MCF 10A (cell line): Measurements from ENCODE around the gene RPL14. TPM values are rescaled to one million over a fixed set of nuclear protein-coding genes. Genes with fewer than 3 reads are reported as not detected.

ENCODE experiments used
- BruUV-seq: library from RNA; stranded (reverse); fragments of 400-500 nt; replicated peaks from 2 replicates; lab custom pipeline; 2021; lab: Mats Ljungman, UMichigan
- CTCF ChIA-PET: fragments of 300-600 bp; sonication (Branson Sonifier 250); formaldehyde crosslinking; extraction: SDS; loops from one replicate; lab custom pipeline; 2021; ENCODE audit warnings: antibody characterized with exemption, inconsistent platforms; lab: Yijun Ruan, JAX
- POLR2A ChIA-PET: fragments of 300-600, 350-650 bp; sonication (Branson Sonifier 250); formaldehyde crosslinking; extraction: SDS; loops from one replicate; lab custom pipeline; 2020; ENCODE audit warnings: antibody characterized with exemption, inconsistent platforms; lab: Yijun Ruan, JAX
- DNase-seq: peaks from one replicate; pipeline ENCODE4 v3.0.0-alpha.2; 2018; ENCODE audit not compliant: unreplicated experiment
- H3K27ac Mint-ChIP-seq: one replicate; pipeline ENCODE4 v1.8.0; 2022; ENCODE audit warnings: mild to moderate bottlenecking, low read depth, mixed read lengths; ENCODE audit not compliant: unreplicated experiment
- H3K27me3 Mint-ChIP-seq: one replicate; pipeline ENCODE4 v1.8.0; 2022; ENCODE audit warnings: mixed read lengths; ENCODE audit not compliant: insufficient read depth, unreplicated experiment
- H3K36me3 Mint-ChIP-seq: one replicate; pipeline ENCODE4 v1.8.0; 2022; ENCODE audit warnings: mild to moderate bottlenecking, moderate library complexity, mixed read lengths; ENCODE audit not compliant: insufficient read depth, unreplicated experiment
- H3K4me1 Mint-ChIP-seq: one replicate; pipeline ENCODE4 v1.8.0; 2022; ENCODE audit warnings: mixed read lengths; ENCODE audit not compliant: insufficient read depth, unreplicated experiment
- H3K4me3 Mint-ChIP-seq: one replicate; pipeline ENCODE4 v1.8.0; 2022; ENCODE audit warnings: mild to moderate bottlenecking, moderate library complexity, mixed read lengths; ENCODE audit not compliant: unreplicated experiment
- H3K9me3 Mint-ChIP-seq: one replicate; pipeline ENCODE4 v1.8.0; 2022; ENCODE audit warnings: mixed read lengths; ENCODE audit not compliant: unreplicated experiment
- intact Hi-C: fragments of 100-400 bp; cut with micrococcal nuclease; formaldehyde crosslinking; loops from 2 replicates; pipeline ENCODE4 v1.14.1; 2022
- total RNA-seq: library from RNA; stranded (reverse); gene quantifications from 2 replicates; pipeline ENCODE4 v1.2.3, GENCODE V29; 2022
- TF ChIP-seq, protein P1 (sequence below): fragments of 200-600 bp; IDR thresholded peaks from one replicate; pipeline ENCODE4 v1.8.0; 2022; ENCODE audit warnings: antibody characterized with exemption, mild to moderate bottlenecking; ENCODE audit not compliant: unreplicated experiment

The RPL14 gene
- total RNA-seq, 1 experiment from 2014 or later: 3,024 TPM

DNA sequence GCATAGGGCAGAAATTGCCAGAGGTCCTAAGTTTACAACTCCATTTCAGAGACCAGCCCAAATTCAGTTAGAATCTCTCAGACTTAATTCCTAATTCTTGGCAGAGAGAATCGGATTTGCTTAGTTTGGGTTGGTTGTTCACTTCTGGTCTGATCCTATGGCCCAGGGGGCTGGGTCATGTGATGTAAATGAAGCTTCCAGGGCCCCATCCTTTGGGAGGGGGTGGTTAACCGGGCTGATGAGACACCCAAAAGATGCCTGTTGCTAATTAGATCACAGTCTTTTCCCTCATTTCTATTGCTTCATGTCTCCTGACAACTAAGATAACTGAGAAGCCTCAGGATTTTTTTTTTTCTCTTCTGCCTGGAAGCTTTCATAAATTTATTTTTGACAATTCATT lies 37.6 kb downstream of the RPL14 start:
- ChIA-PET POLR2A (interaction anchor here (0.9 to 1.0 kb wide), 2 partner anchors 17 to 37 kb away, joined by 3 to 4 read pairs; partner anchors contain the start of genes RPL14 and ZNF619), CTCF (interaction anchor here (0.7 to 1.0 kb wide), 2 partner anchors 11 to 265 kb away, joined by 3 read pairs; partner anchors contain the start of gene ZNF620)
- Mint-ChIP-seq H3K9me3 (no peaks in the 10 kb centered on the region), H3K36me3 (no peaks in the 10 kb centered on the region), H3K4me1 (no peaks in the 10 kb centered on the region), H3K4me3 (no peak overlapping the region), H3K27ac (no peak overlapping the region), H3K27me3 (no peaks in the 10 kb centered on the region)
- BruUV-seq: no TSS peak
- no peak for DNase-seq
- TF ChIP-seq, protein P1, sequence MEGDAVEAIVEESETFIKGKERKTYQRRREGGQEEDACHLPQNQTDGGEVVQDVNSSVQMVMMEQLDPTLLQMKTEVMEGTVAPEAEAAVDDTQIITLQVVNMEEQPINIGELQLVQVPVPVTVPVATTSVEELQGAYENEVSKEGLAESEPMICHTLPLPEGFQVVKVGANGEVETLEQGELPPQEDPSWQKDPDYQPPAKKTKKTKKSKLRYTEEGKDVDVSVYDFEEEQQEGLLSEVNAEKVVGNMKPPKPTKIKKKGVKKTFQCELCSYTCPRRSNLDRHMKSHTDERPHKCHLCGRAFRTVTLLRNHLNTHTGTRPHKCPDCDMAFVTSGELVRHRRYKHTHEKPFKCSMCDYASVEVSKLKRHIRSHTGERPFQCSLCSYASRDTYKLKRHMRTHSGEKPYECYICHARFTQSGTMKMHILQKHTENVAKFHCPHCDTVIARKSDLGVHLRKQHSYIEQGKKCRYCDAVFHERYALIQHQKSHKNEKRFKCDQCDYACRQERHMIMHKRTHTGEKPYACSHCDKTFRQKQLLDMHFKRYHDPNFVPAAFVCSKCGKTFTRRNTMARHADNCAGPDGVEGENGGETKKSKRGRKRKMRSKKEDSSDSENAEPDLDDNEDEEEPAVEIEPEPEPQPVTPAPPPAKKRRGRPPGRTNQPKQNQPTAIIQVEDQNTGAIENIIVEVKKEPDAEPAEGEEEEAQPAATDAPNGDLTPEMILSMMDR: no peak
- intact Hi-C loops: no loop called here

DNA sequence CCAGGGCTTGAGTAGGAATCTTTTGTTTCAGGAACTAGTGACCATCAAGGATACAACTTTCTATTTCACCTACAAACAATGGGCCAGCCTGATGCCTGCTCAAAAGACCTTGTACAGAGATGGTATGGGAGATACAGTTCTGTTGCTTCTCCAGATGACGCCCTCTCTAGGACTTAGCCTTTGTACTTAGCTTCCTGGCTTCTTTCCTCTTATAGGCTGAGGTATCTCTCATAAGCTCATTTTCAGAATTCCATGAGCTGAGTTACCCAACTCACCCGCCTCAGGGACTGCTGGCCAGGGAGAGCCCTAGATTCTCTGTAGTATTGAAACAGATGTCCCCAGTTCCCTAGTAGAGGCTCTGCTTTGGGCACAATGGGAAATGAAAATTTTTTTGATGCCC lies 40.1 kb downstream of the RPL14 start:
- Mint-ChIP-seq H3K27me3 (no peaks in the 10 kb centered on the region), H3K4me1 (no peaks in the 10 kb centered on the region), H3K27ac (no peak overlapping the region), H3K9me3 (no peaks in the 10 kb centered on the region), H3K4me3 (no peak overlapping the region), H3K36me3 (no peaks in the 10 kb centered on the region)
- no TSS peak for BruUV-seq
- TF ChIP-seq, protein P1: no peak
- no peak for DNase-seq
- ChIA-PET POLR2A (no interaction called here), CTCF (interaction anchor here (0.7 to 1.6 kb wide), 3 partner anchors 8 to 44 kb away, joined by 3 to 4 read pairs (median 4); no protein-coding TSS in a partner anchor)
- intact Hi-C loops: no loop called here

DNA sequence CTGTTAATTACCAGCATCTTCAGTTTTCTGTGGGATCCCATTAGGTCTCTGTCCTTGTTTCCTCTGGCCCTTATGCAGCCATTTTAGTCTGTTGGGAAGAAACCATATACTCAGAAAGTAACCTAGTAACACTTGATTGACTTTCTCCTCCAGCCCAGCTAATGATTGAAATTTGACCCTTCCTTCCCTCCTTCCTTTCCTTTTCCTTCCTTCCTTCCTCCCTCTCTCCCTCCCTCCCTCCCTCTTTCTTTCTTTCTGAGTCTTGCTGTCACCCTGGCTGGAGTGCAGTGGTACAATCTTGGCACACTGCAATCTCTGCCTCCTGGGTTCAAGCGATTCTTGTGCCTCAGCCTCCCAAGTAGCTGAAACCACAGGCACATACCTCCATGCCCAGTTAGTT lies 42.8 kb downstream of the RPL14 start:
- CTCF ChIA-PET: interaction anchor here (0.6 kb wide), 1 partner anchor 307 kb away, joined by 3 read pairs; no protein-coding TSS in a partner anchor

DNA sequence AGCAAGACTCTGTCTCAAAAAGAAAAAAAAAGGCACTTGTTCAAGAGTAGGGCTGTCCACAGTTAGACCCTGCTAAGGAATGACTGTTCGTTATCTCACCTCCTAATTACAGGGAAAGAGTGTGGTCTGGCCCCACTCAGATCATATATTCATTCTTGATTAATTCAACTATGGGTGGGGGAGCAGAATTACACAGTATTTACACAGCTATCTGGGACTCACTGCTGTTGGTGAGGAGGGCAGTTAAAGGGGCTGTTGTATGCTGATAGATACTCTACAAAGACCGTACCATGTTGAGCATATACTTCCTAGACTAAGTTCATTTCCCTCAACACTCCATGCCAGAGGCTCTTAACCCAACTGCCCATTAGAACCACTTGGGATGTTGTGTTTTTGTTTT lies 44.9 kb downstream of the RPL14 start:
- Mint-ChIP-seq H3K4me1 (peaks cover 13% of the 10 kb centered on the region), H3K27ac (no peak overlapping the region), H3K27me3 (no peaks in the 10 kb centered on the region), H3K4me3 (no peak overlapping the region), H3K36me3 (no peaks in the 10 kb centered on the region), H3K9me3 (no peaks in the 10 kb centered on the region)
- POLR2A ChIA-PET: no interaction called here
- CTCF ChIA-PET: interaction anchor here (0.6 to 0.7 kb wide), 4 partner anchors 185 to 1440 kb away, joined by 3 to 4 read pairs (median 4); no protein-coding TSS in a partner anchor
- intact Hi-C loops: no loop called here
- BruUV-seq: no TSS peak
- TF ChIP-seq, protein P1: no peak
- no peak for DNase-seq

More for the DNA sequence above, 42.8 kb downstream of the RPL14 start:
- no peak for DNase-seq
- POLR2A ChIA-PET: interaction anchor here (1.0 kb wide), 1 partner anchor 41 kb away, joined by 4 read pairs; no protein-coding TSS in a partner anchor
- no TSS peak for BruUV-seq
- H3K9me3 Mint-ChIP-seq: no peaks in the 10 kb centered on the region
- TF ChIP-seq, protein P1: no peak
- intact Hi-C loops: no loop called here
- H3K4me3 Mint-ChIP-seq: no peak overlapping the region
- H3K36me3 Mint-ChIP-seq: no peaks in the 10 kb centered on the region
- H3K4me1 Mint-ChIP-seq: peaks cover 7% of the 10 kb centered on the region
- H3K27me3 Mint-ChIP-seq: no peaks in the 10 kb centered on the region
- no peak overlapping the region for H3K27ac Mint-ChIP-seq
